Activated naive CD8-positive, alpha-beta T cell treated with anti-CD3 and anti-CD28 coated beads for 36 hours (primary cell): ENCODE results near the gene ANTXR2. TPM values are rescaled to one million over a fixed set of nuclear protein-coding genes. Genes with fewer than 3 reads are reported as not detected.

Source experiments
- DNase-seq: peaks from one replicate; pipeline ENCODE4 v3.0.0; 2021
- H3K27ac Mint-ChIP-seq: one replicate; pipeline ENCODE4 v1.8.0; 2022; ENCODE audit warnings: mild to moderate bottlenecking, moderate library complexity, mixed read lengths
- H3K27me3 Mint-ChIP-seq: one replicate; pipeline ENCODE4 v1.8.0; 2022; ENCODE audit warnings: mild to moderate bottlenecking, mixed read lengths
- H3K36me3 Mint-ChIP-seq: one replicate; pipeline ENCODE4 v1.8.0; 2021; ENCODE audit warnings: mild to moderate bottlenecking, mixed read lengths
- H3K4me1 Mint-ChIP-seq: one replicate; pipeline ENCODE4 v1.8.0; 2021; ENCODE audit warnings: mixed read lengths
- H3K4me3 Mint-ChIP-seq: one replicate; pipeline ENCODE4 v1.8.0; 2022; ENCODE audit warnings: mild to moderate bottlenecking, moderate library complexity, mixed read lengths
- H3K9me3 Mint-ChIP-seq: one replicate; pipeline ENCODE4 v1.8.0; 2022; ENCODE audit warnings: mixed read lengths
- total RNA-seq, 2 experiments: library from RNA; stranded (reverse); gene quantifications; one replicate each; pipeline ENCODE4 v1.2.3, GENCODE V29; 2021

The ANTXR2 gene
- total RNA-seq, 2 experiments from 2014 or later, result 1.5 to 2.0 TPM

DNA sequence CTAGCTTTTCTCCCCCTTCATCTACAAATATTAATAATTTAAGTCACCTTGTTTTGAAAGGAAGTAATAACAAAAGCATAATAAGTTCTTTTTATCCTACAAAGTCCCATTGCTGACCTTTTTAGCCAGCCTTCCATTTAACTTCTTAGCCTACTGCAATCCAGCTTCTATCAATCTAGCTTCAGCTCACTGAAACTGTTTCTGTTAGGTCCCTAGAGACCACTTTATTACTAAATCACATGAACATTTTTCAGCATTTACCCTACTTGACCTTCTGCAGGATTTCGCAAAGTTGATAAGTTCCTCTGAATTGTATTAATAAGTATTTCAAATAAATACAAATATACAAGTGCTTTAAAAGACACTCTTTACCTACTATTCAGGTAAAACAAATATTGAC is 186.5 kb downstream of the ANTXR2 start:
- H3K9me3 Mint-ChIP-seq, result peaks cover 4% of the 10 kb centered on the region
- H3K4me3 Mint-ChIP-seq, result no peak overlapping the region
- no peak overlapping the region for H3K27ac Mint-ChIP-seq
- no peaks in the 10 kb centered on the region for H3K36me3 Mint-ChIP-seq
- H3K27me3 Mint-ChIP-seq, result peaks cover 3% of the 10 kb centered on the region
- H3K4me1 Mint-ChIP-seq, result no peaks in the 10 kb centered on the region
- no peak for DNase-seq

GRCh38 chr4:79886021-79886420 is 187.0 kb downstream of the ANTXR2 start:
- Mint-ChIP-seq H3K9me3 (peaks cover 4% of the 10 kb centered on the region), H3K27me3 (no peaks in the 10 kb centered on the region), H3K4me1 (no peaks in the 10 kb centered on the region), H3K36me3 (no peaks in the 10 kb centered on the region), H3K27ac (no peak overlapping the region), H3K4me3 (no peak overlapping the region)
- no peak for DNase-seq

DNA sequence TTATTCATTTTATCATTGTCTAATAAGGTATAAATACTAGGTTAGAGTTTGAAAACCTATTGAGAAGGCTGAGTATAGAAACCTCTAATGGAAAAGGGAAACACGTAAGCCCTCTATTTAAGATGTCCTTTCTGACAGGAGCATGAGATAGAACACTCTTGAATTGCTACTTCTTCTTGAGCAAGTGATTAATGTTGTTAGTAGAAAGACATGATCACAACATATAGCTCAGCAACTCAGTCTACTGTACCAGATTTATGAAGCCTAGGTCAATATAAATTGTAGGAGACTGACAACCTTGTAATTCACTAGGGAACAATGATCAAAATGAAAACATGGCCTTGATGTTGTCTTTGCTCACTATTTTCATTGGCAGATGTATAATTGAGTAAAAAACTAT is 189.7 kb downstream of the ANTXR2 start:
- Mint-ChIP-seq H3K27me3 (no peaks in the 10 kb centered on the region), H3K9me3 (peaks cover 3% of the 10 kb centered on the region), H3K4me3 (no peak overlapping the region), H3K36me3 (peaks cover 1% of the 10 kb centered on the region), H3K27ac (no peak overlapping the region), H3K4me1 (no peaks in the 10 kb centered on the region)
- no peak for DNase-seq

GRCh38 chr4:79882806-79883205 is 190.2 kb downstream of the ANTXR2 start:
- Mint-ChIP-seq H3K36me3 (peaks cover 3% of the 10 kb centered on the region), H3K27ac (no peak overlapping the region), H3K4me3 (no peak overlapping the region), H3K27me3 (no peaks in the 10 kb centered on the region), H3K9me3 (peaks cover 7% of the 10 kb centered on the region), H3K4me1 (no peaks in the 10 kb centered on the region)
- DNase-seq, result no peak

DNA sequence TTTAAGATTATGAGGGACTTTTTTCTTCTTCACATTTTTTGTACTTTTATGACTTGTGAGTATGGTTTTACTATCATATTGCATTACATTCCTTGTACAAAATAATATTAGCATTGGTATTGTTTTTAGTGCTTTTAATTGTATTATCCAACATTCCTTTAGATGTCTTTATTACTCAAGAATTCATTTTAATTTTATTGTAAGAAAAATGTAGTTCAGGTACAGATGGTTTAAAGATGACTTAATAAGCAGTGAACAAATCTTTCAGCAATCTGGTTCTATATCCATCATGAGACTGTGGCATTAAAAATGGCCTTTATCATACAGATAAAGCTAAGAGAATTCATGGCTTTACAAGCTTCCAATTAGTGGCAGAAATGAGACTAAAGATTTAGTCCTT is 191.6 kb downstream of the ANTXR2 start:
- H3K9me3 Mint-ChIP-seq, result peaks cover 9% of the 10 kb centered on the region

GRCh38 chr4:79877511-79877910 is 195.5 kb downstream of the ANTXR2 start:
- H3K36me3 Mint-ChIP-seq, result peaks cover 3% of the 10 kb centered on the region

More for the DNA sequence above, 191.6 kb downstream of the ANTXR2 start:
- Mint-ChIP-seq H3K4me1 (no peaks in the 10 kb centered on the region), H3K27me3 (no peaks in the 10 kb centered on the region), H3K4me3 (no peak overlapping the region), H3K36me3 (peaks cover 3% of the 10 kb centered on the region), H3K27ac (no peak overlapping the region)
- DNase-seq, result no peak

DNA sequence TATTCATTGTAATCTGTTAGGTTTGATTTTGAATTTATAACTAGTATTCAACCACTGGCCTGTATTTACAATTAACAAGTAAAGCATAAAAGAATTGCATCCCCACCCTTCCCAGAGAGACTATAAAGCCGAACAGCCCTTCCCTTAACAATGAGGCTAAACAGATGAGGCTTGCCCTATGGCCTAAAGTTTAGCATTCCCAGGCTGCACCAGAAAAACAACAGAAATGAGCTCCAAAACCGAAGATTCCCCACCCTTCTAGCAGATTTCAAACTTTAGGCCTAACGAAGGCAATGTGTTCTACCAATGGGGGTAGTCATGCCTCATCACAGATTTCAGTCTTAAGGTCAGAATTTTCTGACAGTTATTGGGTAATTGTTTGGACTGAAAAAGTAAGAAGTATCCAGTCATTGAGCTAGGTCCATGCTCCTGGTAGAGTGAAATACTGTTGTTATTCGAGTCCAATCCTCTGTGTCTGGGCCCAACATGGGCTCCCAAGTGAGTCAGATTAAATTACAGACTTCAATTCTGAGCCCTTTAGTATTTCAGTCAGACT is 197.6 kb downstream of the ANTXR2 start:
- H3K9me3 Mint-ChIP-seq, result peaks cover 9% of the 10 kb centered on the region
- peaks cover 3% of the 10 kb centered on the region for H3K36me3 Mint-ChIP-seq
- no peak for DNase-seq
- H3K27ac Mint-ChIP-seq, result no peak overlapping the region
- H3K4me1 Mint-ChIP-seq, result no peaks in the 10 kb centered on the region
- no peaks in the 10 kb centered on the region for H3K27me3 Mint-ChIP-seq
- no peak overlapping the region for H3K4me3 Mint-ChIP-seq

More at GRCh38 chr4:79877511-79877910, 195.5 kb downstream of the ANTXR2 start:
- no peak overlapping the region for H3K27ac Mint-ChIP-seq
- H3K4me1 Mint-ChIP-seq, result no peaks in the 10 kb centered on the region
- H3K9me3 Mint-ChIP-seq, result peaks cover 9% of the 10 kb centered on the region
- H3K4me3 Mint-ChIP-seq, result no peak overlapping the region
- no peak for DNase-seq
- no peaks in the 10 kb centered on the region for H3K27me3 Mint-ChIP-seq

DNA sequence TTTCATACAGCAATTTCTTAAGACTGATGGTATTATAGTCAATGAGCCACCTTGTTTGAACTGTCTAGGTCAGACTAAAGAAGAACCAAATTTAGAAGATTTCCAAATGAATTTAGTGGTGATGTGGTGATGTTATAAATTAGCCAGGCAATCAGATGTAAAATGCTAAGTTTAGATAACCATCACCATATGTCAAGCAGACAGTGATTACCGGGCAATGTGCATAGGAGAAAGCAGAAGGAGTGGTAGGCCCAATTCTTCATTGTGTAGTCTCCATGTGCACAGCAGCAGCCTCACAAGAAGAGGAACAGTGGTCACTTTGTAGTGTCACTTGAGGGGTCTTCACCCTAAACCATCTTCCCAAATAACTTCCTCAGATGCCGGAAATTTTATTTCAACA is 198.8 kb downstream of the ANTXR2 start:
- Mint-ChIP-seq H3K4me3 (no peak overlapping the region), H3K36me3 (peaks cover 3% of the 10 kb centered on the region), H3K27ac (no peak overlapping the region), H3K9me3 (peaks cover 9% of the 10 kb centered on the region), H3K27me3 (no peaks in the 10 kb centered on the region), H3K4me1 (no peaks in the 10 kb centered on the region)
- DNase-seq, result no peak

- H3K27ac Mint-ChIP-seq, result no peak overlapping the region
- DNase-seq, result no peak
- H3K4me1 Mint-ChIP-seq, result no peaks in the 10 kb centered on the region
- H3K4me3 Mint-ChIP-seq, result no peak overlapping the region
- no peaks in the 10 kb centered on the region for H3K27me3 Mint-ChIP-seq
- H3K36me3 Mint-ChIP-seq, result no peaks in the 10 kb centered on the region
- H3K9me3 Mint-ChIP-seq, result peaks cover 1% of the 10 kb centered on the region
Observed at GRCh38 chr4:79872738-79873137, 200.3 kb downstream of the ANTXR2 start.

DNA sequence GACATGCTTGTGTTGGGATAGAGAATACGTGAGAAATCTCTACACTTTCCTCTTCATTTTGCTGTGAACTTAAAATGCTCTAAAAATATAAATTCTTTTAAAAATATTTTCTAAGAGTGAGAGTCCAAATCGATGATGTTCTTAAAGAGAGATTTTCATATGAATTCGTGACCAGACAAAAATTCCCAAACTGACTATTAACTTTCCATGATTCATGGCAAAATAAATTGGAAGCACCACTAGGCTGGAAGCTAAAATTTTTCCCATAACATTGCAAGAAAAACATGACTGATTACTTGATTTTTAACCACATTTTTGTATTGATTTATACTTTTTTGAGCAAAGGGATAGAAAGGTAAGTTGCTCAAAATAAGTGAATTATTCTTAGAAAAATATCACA is 201.1 kb downstream of the ANTXR2 start:
- no peak overlapping the region for H3K4me3 Mint-ChIP-seq
- no peaks in the 10 kb centered on the region for H3K9me3 Mint-ChIP-seq
- no peak overlapping the region for H3K27ac Mint-ChIP-seq
- no peaks in the 10 kb centered on the region for H3K27me3 Mint-ChIP-seq
- H3K36me3 Mint-ChIP-seq, result no peaks in the 10 kb centered on the region
- DNase-seq, result no peak
- H3K4me1 Mint-ChIP-seq, result no peaks in the 10 kb centered on the region

- Mint-ChIP-seq H3K27ac (no peak overlapping the region), H3K9me3 (no peaks in the 10 kb centered on the region), H3K4me1 (no peaks in the 10 kb centered on the region), H3K4me3 (no peak overlapping the region), H3K36me3 (no peaks in the 10 kb centered on the region), H3K27me3 (no peaks in the 10 kb centered on the region)
- DNase-seq, result no peak
Observed at GRCh38 chr4:79869597-79870237, 203.3 kb downstream of the ANTXR2 start.

DNA sequence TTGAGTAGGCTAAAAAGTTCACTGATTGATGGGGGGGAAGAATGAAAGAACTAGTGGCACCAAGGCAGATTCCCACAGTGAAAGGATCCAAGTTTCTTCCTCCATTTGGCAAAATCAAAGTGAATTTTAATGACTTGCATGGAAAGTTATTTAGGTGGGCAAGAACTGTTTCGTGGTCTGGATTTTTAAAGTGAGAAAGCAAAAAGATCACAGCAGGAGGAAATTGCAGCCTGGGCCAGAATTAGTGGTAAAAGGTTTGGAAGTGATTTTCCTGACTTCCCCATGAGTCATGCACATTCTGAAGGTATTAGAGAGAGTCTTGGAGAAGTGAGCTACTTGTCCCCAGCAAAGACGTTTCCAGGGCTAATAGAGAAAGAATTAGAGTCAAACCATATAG is 207.8 kb downstream of the ANTXR2 start:
- no peaks in the 10 kb centered on the region for H3K9me3 Mint-ChIP-seq
- DNase-seq, result no peak
- no peak overlapping the region for H3K27ac Mint-ChIP-seq
- H3K4me3 Mint-ChIP-seq, result no peak overlapping the region
- H3K36me3 Mint-ChIP-seq, result no peaks in the 10 kb centered on the region
- H3K27me3 Mint-ChIP-seq, result no peaks in the 10 kb centered on the region
- H3K4me1 Mint-ChIP-seq, result no peaks in the 10 kb centered on the region

DNA sequence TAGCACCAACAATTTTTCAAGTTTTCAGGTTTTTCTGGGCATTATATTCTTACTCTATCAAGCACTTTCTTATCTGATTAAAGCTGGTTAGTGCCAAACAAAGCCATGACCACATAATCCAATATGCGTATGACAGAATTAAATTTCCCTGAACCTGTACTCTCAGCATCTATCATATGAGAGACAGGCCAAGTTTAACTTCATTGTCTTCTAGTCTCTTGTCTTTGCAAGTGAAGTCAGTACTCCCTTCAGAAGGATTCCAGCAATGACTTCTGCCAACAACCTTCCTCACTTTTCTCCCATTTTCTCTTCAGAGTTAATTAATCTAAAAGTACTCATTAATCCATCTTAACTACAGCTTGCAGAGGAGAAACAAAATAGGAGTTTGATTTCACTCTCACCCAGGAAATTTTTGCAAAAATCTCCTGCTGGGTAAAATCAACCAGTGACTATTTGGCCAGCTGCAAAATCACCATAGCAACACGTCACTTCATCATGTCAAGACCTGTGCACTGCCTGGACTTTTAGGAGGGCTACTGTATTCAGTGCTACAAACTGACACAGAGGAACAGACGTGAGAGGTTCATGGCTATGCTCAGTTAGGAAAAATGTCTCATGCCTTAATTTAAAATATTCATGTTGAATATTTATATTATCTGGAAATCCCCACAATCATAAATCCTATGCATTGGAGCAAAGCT is 208.4 kb downstream of the ANTXR2 start:
- no peak overlapping the region for H3K27ac Mint-ChIP-seq
- no peak for DNase-seq
- no peaks in the 10 kb centered on the region for H3K4me1 Mint-ChIP-seq
- no peaks in the 10 kb centered on the region for H3K27me3 Mint-ChIP-seq
- H3K9me3 Mint-ChIP-seq, result no peaks in the 10 kb centered on the region
- no peaks in the 10 kb centered on the region for H3K36me3 Mint-ChIP-seq
- no peak overlapping the region for H3K4me3 Mint-ChIP-seq

- no peak for DNase-seq
- H3K27me3 Mint-ChIP-seq, result no peaks in the 10 kb centered on the region
- H3K9me3 Mint-ChIP-seq, result no peaks in the 10 kb centered on the region
- H3K4me3 Mint-ChIP-seq, result no peak overlapping the region
- H3K36me3 Mint-ChIP-seq, result no peaks in the 10 kb centered on the region
- no peak overlapping the region for H3K27ac Mint-ChIP-seq
- H3K4me1 Mint-ChIP-seq, result no peaks in the 10 kb centered on the region
Observed at GRCh38 chr4:79863333-79863732, 209.7 kb downstream of the ANTXR2 start.

DNA sequence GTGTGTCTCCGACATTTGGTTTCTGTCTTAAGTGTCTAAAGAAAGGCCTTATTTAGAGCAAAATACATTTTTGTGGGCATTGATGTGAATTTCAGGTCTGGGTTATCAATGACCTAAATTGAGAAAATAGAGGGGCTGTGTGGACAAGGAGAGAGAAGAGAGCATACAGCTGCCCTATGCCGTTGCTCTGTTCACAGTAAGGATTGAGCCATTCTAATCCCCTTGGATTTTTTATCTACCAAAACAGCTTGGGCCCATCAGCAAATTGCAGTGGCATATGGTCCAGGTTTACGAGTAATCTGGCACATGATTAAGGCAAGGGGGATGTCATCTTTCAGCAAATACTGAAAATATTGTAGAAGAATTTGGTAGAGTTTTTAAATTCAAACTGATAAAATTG is 210.2 kb downstream of the ANTXR2 start:
- no peaks in the 10 kb centered on the region for H3K36me3 Mint-ChIP-seq
- H3K4me1 Mint-ChIP-seq, result no peaks in the 10 kb centered on the region
- H3K9me3 Mint-ChIP-seq, result no peaks in the 10 kb centered on the region
- no peak overlapping the region for H3K27ac Mint-ChIP-seq
- H3K27me3 Mint-ChIP-seq, result no peaks in the 10 kb centered on the region
- no peak for DNase-seq
- H3K4me3 Mint-ChIP-seq, result no peak overlapping the region

GRCh38 chr4:79857811-79858210 is 215.2 kb downstream of the ANTXR2 start:
- Mint-ChIP-seq H3K36me3 (no peaks in the 10 kb centered on the region), H3K4me1 (no peaks in the 10 kb centered on the region), H3K27me3 (peaks cover 5% of the 10 kb centered on the region), H3K4me3 (no peak overlapping the region), H3K9me3 (no peaks in the 10 kb centered on the region), H3K27ac (no peak overlapping the region)
- no peak for DNase-seq
